Liver (tissue), 9 donors: Measurements from ENCODE around the gene OSMR. TPM values are rescaled to one million over a fixed set of nuclear protein-coding genes. Genes with fewer than 3 reads are reported as not detected.

ENCODE experiments used
- DNase-seq: peaks from one replicate; pipeline ENCODE4 v3.0.0-alpha.2; 2017; ENCODE audit warnings: low spot score
- H3K27ac ChIP-seq, 2 donors: one replicate each; pipeline ENCODE4 v1.7.0; 2013; ENCODE audit warnings: inconsistent platforms in 2 of 2, low read length in 2 of 2, control low read depth in 1 of 2, low read depth in 1 of 2, mild to moderate bottlenecking in 1 of 2
- H3K27me3 ChIP-seq, 4 donors: one replicate each; pipeline versions ENCODE4 v1.6.1 to v1.7.0; 2013; ENCODE audit warnings: low read length in 3 of 4, inconsistent platforms in 1 of 4, mild to moderate bottlenecking in 1 of 4, moderate library complexity in 1 of 4; ENCODE audit not compliant: control insufficient read depth in 4 of 4, insufficient read depth in 4 of 4
- H3K36me3 ChIP-seq, 4 donors: one replicate each; pipeline versions ENCODE4 v1.6.1 to v1.7.0; 2013; ENCODE audit warnings: low read length in 3 of 4, mild to moderate bottlenecking in 3 of 4, low read depth in 1 of 4, moderate library complexity in 1 of 4; ENCODE audit not compliant: control insufficient read depth in 4 of 4, insufficient read depth in 3 of 4
- H3K4me1 ChIP-seq, 4 donors: one replicate each; pipeline versions ENCODE4 v1.6.1 to v1.7.0; 2013; ENCODE audit warnings: low read length in 3 of 4, mild to moderate bottlenecking in 3 of 4, moderate library complexity in 1 of 4; ENCODE audit not compliant: control insufficient read depth in 4 of 4, insufficient read depth in 4 of 4
- H3K4me3 ChIP-seq, 3 donors: one replicate each; pipeline versions ENCODE4 v1.6.1 to v1.7.0; 2013; ENCODE audit warnings: low read length in 3 of 3, control low read depth in 1 of 3, low read depth in 1 of 3, mild to moderate bottlenecking in 1 of 3
- H3K9ac ChIP-seq, 2 donors: one replicate each; pipeline ENCODE4 v1.7.0; 2013; ENCODE audit warnings: low read length in 2 of 2, mild to moderate bottlenecking in 2 of 2, moderate library complexity in 2 of 2, control low read depth in 1 of 2, low read depth in 1 of 2
- H3K9me3 ChIP-seq, 4 donors: one replicate each; pipeline versions ENCODE4 v1.6.1 to v1.7.0; 2013; ENCODE audit warnings: low read length in 3 of 4; ENCODE audit not compliant: control insufficient read depth in 4 of 4
- ATF3 ChIP-seq: IDR thresholded peaks from 2 replicates; pipeline ENCODE4 v1.6.1; 2016; ENCODE audit warnings: antibody characterized with exemption
- CTCF ChIP-seq: fragments of 150-350 bp; IDR thresholded peaks from 2 replicates; pipeline ENCODE4 v1.5.1; 2017; ENCODE audit warnings: improper control_type of control experiment, low read depth, low read length; ENCODE audit not compliant: missing input control
- EGR1 ChIP-seq, 2 donors: IDR thresholded peaks; 2 replicates each; pipeline ENCODE4 v1.6.1; 2016 to 2018; ENCODE audit warnings: antibody characterized with exemption in 2 of 2, low read depth in 2 of 2
- FOXA1 ChIP-seq: IDR thresholded peaks from 2 replicates; pipeline ENCODE4 v1.6.1; 2016; ENCODE audit warnings: antibody characterized with exemption
- FOXA2 ChIP-seq: IDR thresholded peaks from 2 replicates; pipeline ENCODE4 v1.6.1; 2016; ENCODE audit warnings: antibody characterized with exemption
- GABPA ChIP-seq, 2 donors: IDR thresholded peaks in 1 of 2; conservative IDR thresholded peaks in 1 of 2; 2 replicates each; pipeline ENCODE4 v1.6.1; 2016; ENCODE audit warnings: antibody characterized with exemption in 2 of 2, mild to moderate bottlenecking in 1 of 2, moderate library complexity in 1 of 2
- HNF4A ChIP-seq, 2 donors: conservative IDR thresholded peaks; 2 replicates each; pipeline ENCODE4 v1.6.1; 2016; ENCODE audit warnings: antibody characterized with exemption in 2 of 2, mild to moderate bottlenecking in 2 of 2
- HNF4G ChIP-seq: IDR thresholded peaks from 2 replicates; pipeline ENCODE4 v1.6.1; 2016; ENCODE audit warnings: antibody characterized with exemption
- JUND ChIP-seq, 2 donors: IDR thresholded peaks; 2 replicates each; pipeline ENCODE4 v1.6.1; 2016; ENCODE audit warnings: antibody characterized with exemption in 2 of 2
- NR2F2 ChIP-seq: IDR thresholded peaks from 2 replicates; pipeline ENCODE4 v1.6.1; 2016; ENCODE audit warnings: antibody characterized with exemption
- RAD21 ChIP-seq, 2 donors: IDR thresholded peaks; 2 replicates each; pipeline ENCODE4 v1.6.1; 2016; ENCODE audit warnings: antibody characterized with exemption in 2 of 2, mild to moderate bottlenecking in 2 of 2
- REST ChIP-seq: IDR thresholded peaks from 2 replicates; pipeline ENCODE4 v1.6.1; 2016; ENCODE audit warnings: antibody characterized with exemption, mild to moderate bottlenecking
- RXRA ChIP-seq, 2 donors: IDR thresholded peaks; 2 replicates each; pipeline ENCODE4 v1.6.1; 2017 to 2018; ENCODE audit warnings: antibody characterized with exemption in 2 of 2, mild to moderate bottlenecking in 1 of 2
- SP1 ChIP-seq: IDR thresholded peaks from 2 replicates; pipeline ENCODE4 v1.6.1; 2018; ENCODE audit warnings: antibody characterized with exemption, mild to moderate bottlenecking
- TAF1 ChIP-seq: conservative IDR thresholded peaks from 2 replicates; pipeline ENCODE4 v1.6.1; 2016; ENCODE audit warnings: antibody characterized with exemption, mild to moderate bottlenecking
- YY1 ChIP-seq: IDR thresholded peaks from 2 replicates; pipeline ENCODE4 v1.6.1; 2016; ENCODE audit warnings: antibody characterized with exemption, mild to moderate bottlenecking
- WGBS: extraction: QIAGEN DNeasy Blood & Tissue Kit; methylation state at CpG from one replicate; pipeline ENCODE4 v1.1.7; 2013; 5-methylcytosine and 5-hydroxymethylcytosine counted together
- polyA plus RNA-seq, 2 donors: library from polyadenylated mRNA; stranded (reverse) in 1 of 2; unstranded in 1 of 2; fragments of 200-250 nt in 1 of 2; fragments of >200 nt in 1 of 2; fragmentation: Nextera tagmentation in 1 of 2; extraction: Ambion mirVana in 1 of 2; gene quantifications; one replicate each; pipeline versions ENCODE4 v1.2.1 to v1.2.3, GENCODE V29; 2013 to 2015
- total RNA-seq, 2 donors: library from RNA; depleted of rRNA; stranded (reverse); fragments of >200 nt; gene quantifications; one replicate each; pipeline ENCODE4 v1.2.3, GENCODE V29; 2014
- TF ChIP-seq, protein P1 (sequence below): IDR thresholded peaks from 2 replicates; pipeline ENCODE4 v1.6.1; 2016; ENCODE audit warnings: antibody characterized with exemption
- donor health status: healthy.
- donor health status: healthy.
- donor health status: healthy.
- donor health status: healthy.
- donor health status: healthy.

OSMR gene
- total and polyA plus RNA-seq, 4 donors: 4.3 to 34.5 (median 11.7) TPM

GRCh38 chr5:38892363-38892762 is 46.6 kb downstream of the OSMR start:
- peaks cover 0 to 4% (median under 1%) of the 10 kb centered on the region in 4 donors for H3K36me3 ChIP-seq
- no peak overlapping the region for H3K9ac ChIP-seq
- no peaks in the 10 kb centered on the region for H3K27me3 ChIP-seq
- H3K9me3 ChIP-seq: no peaks in the 10 kb centered on the region
- TF ChIP-seq HNF4A (conservative IDR thresholded peaks at IDR 0.05) (no peak), RAD21 (IDR thresholded peaks at IDR 0.05) (no peak), NR2F2 (no peak), HNF4G (no peak), CTCF (no peak)
- H3K27ac ChIP-seq: no peak overlapping the region
- no peak for DNase-seq
- WGBS: 94% methylated on average over 3 of the region's 3 CpGs
- no peak overlapping the region for H3K4me3 ChIP-seq
- no peaks in the 10 kb centered on the region for H3K4me1 ChIP-seq

DNA sequence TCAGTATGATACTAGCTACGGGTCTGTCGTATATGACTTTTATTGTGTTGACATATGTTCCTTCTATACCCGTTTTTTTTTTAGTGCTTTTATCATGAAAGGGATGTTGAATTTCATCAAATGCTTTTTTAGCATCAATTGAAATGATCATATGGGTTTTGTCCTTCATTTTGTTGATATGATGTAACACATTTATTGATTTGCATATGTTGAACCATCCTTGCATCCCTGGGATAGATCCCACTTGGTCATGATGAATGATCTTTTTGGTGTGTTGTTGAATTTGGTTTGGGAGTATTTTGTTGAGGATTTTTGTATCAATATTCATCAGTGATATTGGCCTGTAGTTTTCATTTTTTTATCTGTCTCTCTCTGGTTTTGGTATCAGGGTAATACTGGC is 50.9 kb downstream of the OSMR start:
- 85% methylated on average over 3 of the region's 3 CpGs for WGBS
- Histone ChIP-seq H3K4me1 (no peaks in the 10 kb centered on the region), H3K36me3 (peaks cover 0 to 4% (median 2%) of the 10 kb centered on the region in 4 donors), H3K27me3 (no peaks in the 10 kb centered on the region), H3K27ac (no peak overlapping the region), H3K9me3 (no peaks in the 10 kb centered on the region), H3K4me3 (no peak overlapping the region), H3K9ac (no peak overlapping the region)
- DNase-seq: no peak
- no peak for TF ChIP-seq CTCF
- TF ChIP-seq RXRA (IDR thresholded peaks at IDR 0.05): no peak
- TF ChIP-seq HNF4G: no peak
- no peak for TF ChIP-seq NR2F2
- TF ChIP-seq REST: no peak
- no peak for TF ChIP-seq ATF3
- no peak for TF ChIP-seq EGR1 (IDR thresholded peaks at IDR 0.05; ENCODE audit: low read depth in 2 of 2)

DNA sequence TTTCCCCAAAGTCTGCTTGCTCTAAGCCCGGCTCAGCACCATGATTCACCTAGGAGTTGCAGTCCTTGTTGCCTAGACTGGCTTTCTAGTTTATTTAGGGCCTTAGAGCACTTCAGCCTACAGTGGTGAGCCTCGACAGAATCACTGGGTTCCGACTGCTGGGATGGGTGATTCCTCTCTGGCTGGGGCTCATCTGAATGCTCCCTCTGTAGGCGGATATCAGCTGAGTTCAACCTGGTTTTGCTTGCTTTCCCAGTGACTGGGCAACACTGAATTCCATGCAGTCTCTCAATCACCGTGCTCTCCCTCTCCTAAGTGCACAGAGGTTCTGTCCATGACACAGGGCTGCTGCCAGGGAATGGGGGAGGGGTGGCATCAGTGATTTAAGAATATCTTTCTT is 54.1 kb downstream of the OSMR start:
- Histone ChIP-seq H3K27ac (no peak overlapping the region), H3K9ac (no peak overlapping the region), H3K27me3 (no peaks in the 10 kb centered on the region), H3K9me3 (peaks cover 0 to 5% (median 0%) of the 10 kb centered on the region in 4 donors), H3K4me1 (no peaks in the 10 kb centered on the region), H3K36me3 (peaks cover 5 to 6% (median 5%) of the 10 kb centered on the region in 4 donors), H3K4me3 (no peak overlapping the region)
- TF ChIP-seq HNF4G (no peak), HNF4A (conservative IDR thresholded peaks at IDR 0.05) (no peak), FOXA1 (no peak), NR2F2 (no peak), YY1 (no peak), TAF1 (no peak), RXRA (IDR thresholded peaks at IDR 0.05) (no peak), JUND (IDR thresholded peaks at IDR 0.05) (no peak), REST (no peak), SP1 (no peak), GABPA (IDR thresholded peaks at IDR 0.05 in 1 of 2, conservative IDR thresholded peaks at IDR 0.05 in 1 of 2) (no peak), RAD21 (IDR thresholded peaks at IDR 0.05) (no peak), FOXA2 (no peak)
- TF ChIP-seq, protein P1, sequence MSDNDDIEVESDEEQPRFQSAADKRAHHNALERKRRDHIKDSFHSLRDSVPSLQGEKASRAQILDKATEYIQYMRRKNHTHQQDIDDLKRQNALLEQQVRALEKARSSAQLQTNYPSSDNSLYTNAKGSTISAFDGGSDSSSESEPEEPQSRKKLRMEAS: no peak
- DNase-seq: no peak
- WGBS: 90% methylated on average over 5 of the region's 5 CpGs
